Tibial nerve (tissue), 4 donors: ENCODE data around the gene RADX. TPM values are rescaled to one million over a fixed set of nuclear protein-coding genes. Genes with fewer than 3 reads are reported as not detected.

Experiments
- DNase-seq, 2 donors: peaks; one replicate each; pipeline ENCODE4 v3.0.0-alpha.2; 2019; ENCODE audit warnings: low spot score in 2 of 2
- H3K27ac ChIP-seq, 4 donors: fragments of 200-600 bp; sonication (generic) in 3 of 4; one replicate each; pipeline ENCODE4 v1.5.1; 2017 to 2019; ENCODE audit warnings: mild to moderate bottlenecking in 1 of 4
- H3K27me3 ChIP-seq, 2 donors: fragments of 200-600 bp; sonication (generic) in 1 of 2; one replicate each; pipeline versions ENCODE4 v1.5.1 to v1.6.0; 2017 to 2019
- H3K36me3 ChIP-seq, 3 donors: fragments of 200-600 bp; sonication (generic); one replicate each; pipeline ENCODE4 v1.5.1; 2018 to 2019
- H3K4me1 ChIP-seq, 4 donors: fragments of 200-600 bp; sonication (generic) in 3 of 4; one replicate each; pipeline ENCODE4 v1.5.1; 2017 to 2019
- H3K4me3 ChIP-seq, 4 donors: fragments of 200-600 bp; sonication (generic) in 3 of 4; one replicate each; pipeline ENCODE4 v1.5.1; 2017 to 2019; ENCODE audit warnings: mild to moderate bottlenecking in 1 of 4, moderate library complexity in 1 of 4
- H3K9me3 ChIP-seq, 4 donors: fragments of 200-600 bp; sonication (generic) in 3 of 4; one replicate each; pipeline ENCODE4 v1.5.1; 2017 to 2019
- CTCF ChIP-seq, 5 experiments: fragments of 200-600 bp in 3 of 5; fragments of 450-650 bp in 2 of 5; sonication (generic) in 3 of 5; IDR thresholded peaks; one replicate each; pipeline ENCODE4 v1.5.1; 2016 to 2019; ENCODE audit warnings: antibody characterized with exemption in 5 of 5, mild to moderate bottlenecking in 3 of 5, moderate library complexity in 2 of 5
- EP300 ChIP-seq, 2 donors: sonication (generic); formaldehyde crosslinking; IDR thresholded peaks; one replicate each; pipeline ENCODE4 v1.6.1; 2017; ENCODE audit warnings: antibody characterized with exemption in 2 of 2, mild to moderate bottlenecking in 1 of 2
- POLR2A ChIP-seq, 2 donors: fragments of 450-650 bp; IDR thresholded peaks; one replicate each; pipeline ENCODE4 v1.6.1; 2017; ENCODE audit warnings: antibody characterized with exemption in 2 of 2, mild to moderate bottlenecking in 2 of 2, moderate library complexity in 2 of 2
- WGBS, 2 donors: methylation state at CpG; one replicate each; pipeline ENCODE4 v1.1.5; 2018; 5-methylcytosine and 5-hydroxymethylcytosine counted together
- total RNA-seq, 4 donors: library from RNA; depleted of rRNA; stranded (reverse); fragments of >200 nt; gene quantifications; one replicate each; pipeline ENCODE4 v1.1.0, GENCODE V29; 2016

The RADX gene
- total RNA-seq, 4 donors from 2014 or later = 3.5 to 9.6 (median 5.6) TPM

- TF ChIP-seq EP300 (IDR thresholded peaks at IDR 0.05) (no peak), POLR2A (IDR thresholded peaks at IDR 0.05) (no peak), CTCF (IDR thresholded peaks at IDR 0.05) (no peak)
- 47 to 78% methylated on average over 2 of the region's 2 CpGs for WGBS, 2 donors
Measured at GRCh38 chrX:106588801-106589200, 23.0 kb upstream of the RADX start.

GRCh38 chrX:106599411-106599810, 12.4 kb upstream of the RADX start:
- 54 to 75% methylated on average over 2 of the region's 2 CpGs for WGBS, 2 donors
- no peak for DNase-seq
- no peak for TF ChIP-seq EP300 (IDR thresholded peaks at IDR 0.05)
- TF ChIP-seq POLR2A (IDR thresholded peaks at IDR 0.05) = no peak
- TF ChIP-seq CTCF (IDR thresholded peaks at IDR 0.05) = no peak

More at GRCh38 chrX:106588801-106589200, 23.0 kb upstream of the RADX start:
- H3K4me3 ChIP-seq = no peak overlapping the region
- H3K36me3 ChIP-seq = no peaks in the 10 kb centered on the region
- no peaks in the 10 kb centered on the region for H3K4me1 ChIP-seq
- no peak overlapping the region for H3K27ac ChIP-seq
- no peaks in the 10 kb centered on the region for H3K27me3 ChIP-seq
- no peaks in the 10 kb centered on the region for H3K9me3 ChIP-seq
- no peak for DNase-seq

GRCh38 chrX:106606571-106606970, 5.2 kb upstream of the RADX start:
- 68 to 91% methylated on average over 1 of the region's 1 CpG for WGBS, 2 donors
- DNase-seq = no peak
- Histone ChIP-seq H3K4me3 (no peak overlapping the region), H3K4me1 (no peaks in the 10 kb centered on the region), H3K9me3 (peaks cover 0 to 2% (median 0%) of the 10 kb centered on the region in 4 donors), H3K27ac (no peak overlapping the region), H3K36me3 (no peaks in the 10 kb centered on the region), H3K27me3 (no peaks in the 10 kb centered on the region)
- TF ChIP-seq POLR2A (IDR thresholded peaks at IDR 0.05) (no peak), EP300 (IDR thresholded peaks at IDR 0.05) (no peak), CTCF (IDR thresholded peaks at IDR 0.05) (no peak)

More at GRCh38 chrX:106599411-106599810, 12.4 kb upstream of the RADX start:
- H3K4me1 ChIP-seq = no peaks in the 10 kb centered on the region
- H3K9me3 ChIP-seq = peaks cover 0 to 2% (median 0%) of the 10 kb centered on the region in 4 donors
- H3K36me3 ChIP-seq = no peaks in the 10 kb centered on the region
- no peak overlapping the region for H3K4me3 ChIP-seq
- H3K27ac ChIP-seq = no peak overlapping the region
- no peaks in the 10 kb centered on the region for H3K27me3 ChIP-seq

GRCh38 chrX:106608016-106608415, 3.8 kb upstream of the RADX start:
- no peak for TF ChIP-seq CTCF (IDR thresholded peaks at IDR 0.05)
- TF ChIP-seq POLR2A (IDR thresholded peaks at IDR 0.05) = no peak
- no peak for TF ChIP-seq EP300 (IDR thresholded peaks at IDR 0.05)
- H3K27ac ChIP-seq = no peak overlapping the region
- H3K27me3 ChIP-seq = peaks cover 0 to 4% of the 10 kb centered on the region in 2 donors
- H3K9me3 ChIP-seq = peaks cover 0 to 2% (median 0%) of the 10 kb centered on the region in 4 donors
- no peaks in the 10 kb centered on the region for H3K4me1 ChIP-seq
- no peaks in the 10 kb centered on the region for H3K36me3 ChIP-seq
- 57 to 61% methylated on average over 6 of the region's 6 CpGs for WGBS, 2 donors
- no peak overlapping the region for H3K4me3 ChIP-seq
- DNase-seq = no peak

GRCh38 chrX:106611317-106611678, 480 bp upstream of the RADX start:
- Histone ChIP-seq H3K36me3 (no peaks in the 10 kb centered on the region), H3K27ac (peak overlapping the region in 3 of 4 donors; percentile 68 to 80 (median 71)), H3K4me1 (no peaks in the 10 kb centered on the region), H3K9me3 (no peaks in the 10 kb centered on the region), H3K27me3 (peaks cover 0 to 8% of the 10 kb centered on the region in 2 donors), H3K4me3 (peak overlapping the region; percentile 31 to 58 (median 45))
- WGBS, 2 donors = 0 to 44% methylated on average over 1 of the region's 1 CpG
- TF ChIP-seq CTCF (IDR thresholded peaks at IDR 0.05) (no peak), EP300 (IDR thresholded peaks at IDR 0.05) (no peak), POLR2A (IDR thresholded peaks at IDR 0.05) (no peak)
- no peak for DNase-seq
